Prostate gland (tissue), 2 donors: ENCODE results near the gene HBS1L. TPM values are rescaled to one million over a fixed set of nuclear protein-coding genes. Genes with fewer than 3 reads are reported as not detected.

ENCODE experiments used
- DNase-seq: peaks from one replicate; pipeline ENCODE4 v3.0.0-alpha.2; 2019; ENCODE audit warnings: low spot score
- H3K27ac ChIP-seq, 2 donors: fragments of 200-600 bp; sonication (generic); 2 replicates each; pipeline ENCODE4 v1.5.1; 2017 to 2019
- H3K27me3 ChIP-seq: fragments of 200-600 bp; sonication (generic); replicated peaks from 2 replicates; pipeline ENCODE4 v1.5.1; 2019; ENCODE audit not compliant: insufficient read depth
- H3K36me3 ChIP-seq, 2 donors: fragments of 200-600 bp; sonication (generic); 1 replicate in 1 of 2; 2 replicates in 1 of 2; pipeline versions ENCODE4 v1.5.1 to v1.8.1; 2017 to 2019
- H3K4me1 ChIP-seq: fragments of 200-600 bp; sonication (generic); replicated peaks from 2 replicates; pipeline ENCODE4 v1.5.1; 2019
- H3K4me3 ChIP-seq, 2 donors: fragments of 200-600 bp; sonication (generic); 2 replicates each; pipeline ENCODE4 v1.5.1; 2017 to 2019
- H3K9me3 ChIP-seq: fragments of 200-600 bp; sonication (generic); 2 replicates; pipeline ENCODE4 v1.5.1; 2017
- POLR2A ChIP-seq: fragments of 450-650 bp; IDR thresholded peaks from one replicate; pipeline ENCODE4 v1.6.1; 2016; ENCODE audit warnings: antibody characterized with exemption, mild to moderate bottlenecking
- POLR2AphosphoS5 ChIP-seq: sonication (generic); formaldehyde crosslinking; IDR thresholded peaks from one replicate; pipeline ENCODE4 v1.6.1; 2017; ENCODE audit warnings: antibody characterized with exemption
- WGBS: methylation state at CpG from one replicate; pipeline ENCODE4 v1.1.5; 2018; 5-methylcytosine and 5-hydroxymethylcytosine counted together
- intact Hi-C: fragments of 100-400 bp; cut with DNase I; formaldehyde crosslinking; loops from one replicate; pipeline ENCODE4 v1.14.2; 2022
- total RNA-seq, 2 donors: library from RNA; depleted of rRNA; stranded (reverse); fragments of >200 nt; gene quantifications; one replicate each; pipeline ENCODE4 v1.1.0, GENCODE V29; 2016
- TF ChIP-seq, protein P1 (sequence below), 4 experiments: fragments of 200-600 bp in 2 of 4; fragments of 450-650 bp in 2 of 4; sonication (generic) in 2 of 4; IDR thresholded peaks; 1 replicate in 3 of 4; 2 replicates in 1 of 4; pipeline ENCODE4 v1.5.1; 2016 to 2019; ENCODE audit warnings: antibody characterized with exemption in 4 of 4, mild to moderate bottlenecking in 2 of 4, moderate library complexity in 2 of 4

The HBS1L gene
- total RNA-seq, 2 donors from 2014 or later: 54.2 to 72.1 TPM

DNA sequence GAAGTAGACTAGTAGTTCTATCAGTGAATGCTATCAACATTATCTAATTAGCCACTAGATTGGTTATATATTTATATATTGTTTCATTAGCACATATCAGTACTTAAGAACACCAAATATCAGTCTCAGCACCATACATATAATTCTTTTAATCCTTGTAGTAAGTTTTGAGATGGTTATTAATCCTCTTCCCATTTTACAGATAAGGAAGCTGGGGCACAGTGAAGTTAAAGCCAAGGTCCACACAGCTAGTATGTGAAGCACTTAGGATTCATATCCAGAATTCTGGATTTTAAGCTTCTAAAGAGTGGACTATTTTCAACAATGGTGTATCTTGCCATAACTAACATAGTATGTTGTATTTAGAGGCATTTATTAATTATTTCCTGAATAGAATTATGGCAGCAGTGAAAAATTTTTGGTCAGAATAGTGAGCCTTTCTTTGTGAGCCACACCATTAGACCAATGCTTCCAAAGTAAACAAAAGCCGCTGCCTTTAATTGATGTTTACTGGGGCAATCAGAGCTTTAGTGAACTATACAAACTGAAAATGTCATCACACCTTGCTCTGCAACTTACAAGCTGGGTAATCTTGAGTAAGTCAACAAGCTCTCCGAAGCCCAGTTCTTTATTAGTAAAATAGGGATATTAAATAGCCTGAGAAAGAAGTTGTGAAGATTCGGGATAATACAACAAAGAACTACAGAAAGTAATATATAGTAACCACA lies 41.9 kb upstream of the HBS1L start:
- Histone ChIP-seq H3K27ac (no peak overlapping the region), H3K9me3 (no peaks in the 10 kb centered on the region), H3K4me1 (no peaks in the 10 kb centered on the region), H3K36me3 (no peaks in the 10 kb centered on the region), H3K4me3 (no peak overlapping the region), H3K27me3 (no peaks in the 10 kb centered on the region)
- WGBS: 39% methylated on average over 3 of the region's 3 CpGs
- intact Hi-C loops: no loop called here
- no peak for DNase-seq
- no peak for TF ChIP-seq POLR2A
- TF ChIP-seq, protein P1, sequence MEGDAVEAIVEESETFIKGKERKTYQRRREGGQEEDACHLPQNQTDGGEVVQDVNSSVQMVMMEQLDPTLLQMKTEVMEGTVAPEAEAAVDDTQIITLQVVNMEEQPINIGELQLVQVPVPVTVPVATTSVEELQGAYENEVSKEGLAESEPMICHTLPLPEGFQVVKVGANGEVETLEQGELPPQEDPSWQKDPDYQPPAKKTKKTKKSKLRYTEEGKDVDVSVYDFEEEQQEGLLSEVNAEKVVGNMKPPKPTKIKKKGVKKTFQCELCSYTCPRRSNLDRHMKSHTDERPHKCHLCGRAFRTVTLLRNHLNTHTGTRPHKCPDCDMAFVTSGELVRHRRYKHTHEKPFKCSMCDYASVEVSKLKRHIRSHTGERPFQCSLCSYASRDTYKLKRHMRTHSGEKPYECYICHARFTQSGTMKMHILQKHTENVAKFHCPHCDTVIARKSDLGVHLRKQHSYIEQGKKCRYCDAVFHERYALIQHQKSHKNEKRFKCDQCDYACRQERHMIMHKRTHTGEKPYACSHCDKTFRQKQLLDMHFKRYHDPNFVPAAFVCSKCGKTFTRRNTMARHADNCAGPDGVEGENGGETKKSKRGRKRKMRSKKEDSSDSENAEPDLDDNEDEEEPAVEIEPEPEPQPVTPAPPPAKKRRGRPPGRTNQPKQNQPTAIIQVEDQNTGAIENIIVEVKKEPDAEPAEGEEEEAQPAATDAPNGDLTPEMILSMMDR (IDR thresholded peaks at IDR 0.05): no peak
- TF ChIP-seq POLR2AphosphoS5: no peak

DNA sequence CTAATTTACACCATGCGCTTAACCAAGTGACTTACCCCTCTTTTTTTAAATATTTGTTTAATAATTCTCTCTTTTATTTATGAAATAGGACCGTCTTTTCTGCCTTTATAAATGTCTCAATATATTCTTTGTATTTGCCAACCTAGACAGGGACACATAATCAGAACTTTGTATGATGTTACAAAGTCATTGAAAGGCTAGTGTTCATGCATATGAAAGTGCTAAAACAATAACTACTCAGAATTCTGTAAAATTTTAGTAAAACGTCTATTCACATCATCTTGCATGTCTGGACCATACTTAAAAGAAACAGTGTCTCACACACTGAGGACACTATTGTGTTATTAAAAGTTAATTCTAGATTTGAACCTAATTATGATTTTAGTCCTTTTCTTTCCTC lies 41.1 kb upstream of the HBS1L start:
- H3K36me3 ChIP-seq: no peaks in the 10 kb centered on the region
- no peak overlapping the region for H3K27ac ChIP-seq
- H3K9me3 ChIP-seq: no peaks in the 10 kb centered on the region
- H3K27me3 ChIP-seq: no peaks in the 10 kb centered on the region
- TF ChIP-seq POLR2A (no peak), POLR2AphosphoS5 (no peak)
- TF ChIP-seq, protein P1 (IDR thresholded peaks at IDR 0.05): no peak
- WGBS: 81% methylated on average over 3 of the region's 3 CpGs
- no peak for DNase-seq
- no peaks in the 10 kb centered on the region for H3K4me1 ChIP-seq
- H3K4me3 ChIP-seq: no peak overlapping the region
- intact Hi-C loops: no loop called here

DNA sequence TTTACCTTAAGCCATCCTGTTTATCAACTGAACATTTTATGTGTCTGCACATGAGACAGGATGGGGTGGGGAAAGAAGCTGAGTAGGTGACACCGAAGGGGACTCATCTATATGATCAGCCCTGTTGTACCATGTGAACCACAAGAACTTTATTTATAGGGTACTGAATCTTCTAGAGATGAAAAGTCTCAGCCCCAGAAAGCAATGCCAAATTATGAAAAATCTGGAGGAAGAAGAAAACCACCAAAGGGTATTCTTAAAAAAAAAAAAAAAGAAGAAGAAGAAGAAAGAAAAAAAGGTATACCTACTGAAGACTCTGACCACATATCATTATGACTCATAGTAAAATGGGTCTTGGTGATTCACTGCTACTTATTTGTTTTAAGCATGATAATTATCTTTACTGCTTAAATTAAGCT lies 39.8 kb upstream of the HBS1L start:
- H3K9me3 ChIP-seq: no peaks in the 10 kb centered on the region
- no peaks in the 10 kb centered on the region for H3K4me1 ChIP-seq
- no peaks in the 10 kb centered on the region for H3K27me3 ChIP-seq
- TF ChIP-seq, protein P1 (IDR thresholded peaks at IDR 0.05): no peak
- TF ChIP-seq POLR2A: no peak
- TF ChIP-seq POLR2AphosphoS5: no peak
- no peaks in the 10 kb centered on the region for H3K36me3 ChIP-seq
- H3K4me3 ChIP-seq: no peak overlapping the region
- WGBS: 73% methylated on average over 1 of the region's 1 CpG
- H3K27ac ChIP-seq: no peak overlapping the region
- no peak for DNase-seq
- intact Hi-C loops: no loop called here

DNA sequence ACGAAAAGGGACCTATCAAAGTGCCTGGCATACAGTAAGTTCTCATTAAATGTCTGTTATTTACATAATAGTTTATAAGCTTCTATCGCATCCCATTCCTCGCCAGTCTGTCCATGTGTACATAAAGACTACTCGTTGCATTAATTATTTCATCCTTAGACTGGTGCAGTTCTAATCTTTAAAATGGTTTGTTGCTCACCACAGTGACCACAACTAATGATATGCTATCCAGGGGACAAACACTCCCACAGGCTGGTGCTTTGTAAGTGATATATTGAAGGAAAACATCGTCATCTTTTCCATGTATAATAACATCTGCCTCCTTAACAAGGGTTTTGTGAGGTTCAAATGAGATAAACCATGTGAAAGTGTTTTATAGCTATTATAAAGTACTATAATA lies 39.0 kb upstream of the HBS1L start:
- Histone ChIP-seq H3K4me1 (no peaks in the 10 kb centered on the region), H3K9me3 (no peaks in the 10 kb centered on the region), H3K4me3 (no peak overlapping the region), H3K27me3 (no peaks in the 10 kb centered on the region), H3K36me3 (no peaks in the 10 kb centered on the region), H3K27ac (no peak overlapping the region)
- intact Hi-C loops: no loop called here
- TF ChIP-seq, protein P1 (IDR thresholded peaks at IDR 0.05): no peak
- TF ChIP-seq POLR2AphosphoS5 (no peak), POLR2A (no peak)
- DNase-seq: no peak
- WGBS: 62% methylated on average over 5 of the region's 5 CpGs

DNA sequence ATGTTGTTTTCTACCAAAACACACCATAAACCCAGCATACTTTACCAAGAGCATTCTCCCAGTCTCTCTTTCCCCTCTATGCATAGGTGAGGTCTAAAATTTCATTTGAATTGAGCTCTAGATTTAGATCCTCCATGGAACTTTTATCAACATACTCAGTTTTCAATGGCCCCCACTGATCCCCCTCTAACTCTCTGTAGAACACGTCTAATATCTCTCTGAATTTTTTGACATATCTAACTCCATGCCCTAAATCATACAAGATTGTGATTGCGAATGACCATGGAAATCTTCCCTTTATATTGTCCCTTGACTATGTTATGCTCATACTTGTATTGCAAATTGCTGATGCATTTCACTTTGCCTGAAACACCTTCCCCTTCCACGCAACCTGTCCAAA lies 38.1 kb upstream of the HBS1L start:
- H3K36me3 ChIP-seq: no peaks in the 10 kb centered on the region
- 93% methylated on average over 3 of the region's 3 CpGs for WGBS
- no peaks in the 10 kb centered on the region for H3K4me1 ChIP-seq
- H3K4me3 ChIP-seq: no peak overlapping the region
- H3K9me3 ChIP-seq: no peaks in the 10 kb centered on the region
- intact Hi-C loops: no loop called here
- no peaks in the 10 kb centered on the region for H3K27me3 ChIP-seq
- DNase-seq: no peak
- TF ChIP-seq POLR2AphosphoS5 (no peak), POLR2A (no peak)
- TF ChIP-seq, protein P1 (IDR thresholded peaks at IDR 0.05): no peak
- H3K27ac ChIP-seq: no peak overlapping the region
